Stimulated activated CD4-positive, alpha-beta T cell treated with anti-CD3 and anti-CD28 coated beads, TNF-alpha, amount 100 ng/mL, for 24 hours (primary cell): ENCODE results near the gene ASCL5.
A peak's percentile ranks its signal among the peaks of the same experiment; 100 is the strongest.

ENCODE experiments used
- DNase-seq, 3 experiments: peaks; one replicate each; pipeline ENCODE4 v3.0.0-alpha.2; 2020; ENCODE audit warnings: low read depth in 3 of 3

Gene ASCL5

DNA sequence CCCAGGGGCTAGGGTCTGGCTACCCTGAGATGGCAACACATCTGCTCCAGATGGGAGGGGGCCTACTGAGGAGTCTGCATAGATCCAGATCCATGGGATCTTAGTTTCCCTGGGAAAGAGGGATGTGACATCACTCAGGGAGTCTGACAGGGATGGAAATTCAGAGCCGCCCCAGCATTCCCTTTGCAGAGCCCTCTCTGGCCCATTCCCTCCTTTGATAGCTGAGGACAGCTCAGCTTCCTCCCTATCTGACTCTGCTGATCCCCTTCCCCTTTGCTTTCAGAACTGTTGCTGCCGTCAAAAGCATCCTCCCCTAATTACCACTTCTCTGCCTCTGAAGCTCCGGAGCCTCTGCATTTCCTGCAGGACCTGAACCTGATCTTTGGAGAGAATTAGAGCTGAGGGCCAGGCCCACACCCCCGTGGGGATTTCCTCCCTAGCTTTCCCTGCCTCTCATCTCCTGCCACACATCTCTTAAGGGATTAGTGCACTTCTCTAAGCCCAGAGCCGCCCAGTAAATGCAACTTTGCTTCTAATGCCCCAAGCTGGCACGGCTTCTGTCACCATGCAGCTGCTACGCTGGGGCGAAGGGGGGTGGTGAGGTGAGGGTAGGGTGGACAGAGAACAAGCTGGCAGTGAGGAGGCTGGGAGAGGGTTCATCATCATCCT is 9.5 kb upstream of the ASCL5 start:
- no peak for DNase-seq

DNA sequence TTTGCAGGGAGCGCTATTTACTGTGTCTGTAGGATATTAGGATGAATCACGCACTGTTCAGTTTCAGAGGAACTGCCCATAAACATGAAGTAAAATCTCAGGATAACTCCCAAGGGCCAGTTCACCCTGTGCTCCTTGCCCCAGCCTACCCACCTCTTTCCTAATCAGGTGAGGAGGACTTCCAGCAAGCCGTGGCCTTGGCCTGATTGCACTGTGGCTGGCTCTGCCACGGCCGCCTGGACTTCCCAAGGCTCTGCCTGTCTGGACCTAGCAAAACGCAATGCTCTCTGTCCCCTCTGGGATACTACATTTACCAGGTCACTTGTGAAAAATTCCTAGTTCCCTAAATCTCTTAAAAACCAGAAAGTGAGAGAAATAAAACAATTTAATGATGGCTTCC is 7.4 kb upstream of the ASCL5 start:
- no peak for DNase-seq

DNA sequence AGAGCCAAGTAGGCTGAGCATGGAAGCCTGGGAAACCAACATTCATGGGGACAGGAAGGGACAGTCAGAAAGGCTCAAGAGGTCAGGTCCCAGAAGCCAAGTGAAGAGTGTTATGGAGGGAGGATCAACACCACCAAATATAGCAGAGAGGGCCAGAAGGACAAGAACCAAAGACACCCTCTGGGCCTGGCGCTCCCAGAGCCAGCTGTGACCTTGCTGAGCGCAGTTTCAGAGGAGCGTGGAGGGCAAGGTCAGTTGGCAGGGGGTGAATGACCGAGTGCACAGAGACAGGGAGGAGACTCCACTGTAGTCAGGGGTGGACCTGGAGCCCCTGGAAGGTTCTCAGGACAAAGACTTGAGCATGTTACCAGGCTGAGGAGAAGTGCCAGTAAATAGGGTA is 4.4 kb upstream of the ASCL5 start:
- no peak for DNase-seq

DNA sequence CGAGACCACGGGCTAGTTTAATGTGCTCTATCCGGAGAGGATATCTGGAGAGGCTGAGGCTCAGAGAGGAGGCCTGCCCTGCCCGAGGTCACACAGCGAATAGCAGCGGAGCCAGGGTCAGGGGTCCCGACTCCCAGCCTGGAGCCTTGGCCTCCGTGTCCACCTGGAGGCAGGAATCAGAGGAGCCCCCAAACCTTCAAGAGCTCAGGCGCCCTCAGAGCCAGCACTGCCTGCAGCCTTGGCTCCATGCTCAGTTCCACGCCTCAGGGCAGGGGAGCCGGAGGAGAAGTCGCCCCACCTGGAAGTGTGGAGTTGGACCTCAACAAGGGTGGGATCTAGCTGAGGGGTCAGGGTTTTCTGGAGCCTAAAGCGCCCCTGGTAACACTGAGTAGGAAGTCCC is 2.0 kb upstream of the ASCL5 start:
- no peak for DNase-seq

DNA sequence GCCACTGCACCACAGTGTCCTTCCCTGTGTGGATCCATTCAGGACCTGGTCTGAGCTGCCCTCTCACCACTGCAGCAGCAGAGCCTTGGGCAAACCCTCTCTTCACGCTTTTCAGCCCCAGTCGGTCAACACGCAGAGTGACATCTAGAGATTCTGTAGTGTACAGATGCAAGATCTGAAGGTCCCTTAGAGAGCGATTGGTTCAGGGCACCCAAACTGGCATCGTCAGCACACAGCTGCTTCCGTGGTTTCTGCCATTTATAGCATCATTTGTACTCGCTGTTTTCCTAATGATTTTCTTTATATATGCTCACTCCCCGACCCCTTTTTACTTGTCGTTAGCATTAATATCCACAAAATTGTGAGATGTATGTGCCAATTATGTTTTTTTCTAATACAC is 1.5 kb upstream of the ASCL5 start:
- no peak for DNase-seq

DNA sequence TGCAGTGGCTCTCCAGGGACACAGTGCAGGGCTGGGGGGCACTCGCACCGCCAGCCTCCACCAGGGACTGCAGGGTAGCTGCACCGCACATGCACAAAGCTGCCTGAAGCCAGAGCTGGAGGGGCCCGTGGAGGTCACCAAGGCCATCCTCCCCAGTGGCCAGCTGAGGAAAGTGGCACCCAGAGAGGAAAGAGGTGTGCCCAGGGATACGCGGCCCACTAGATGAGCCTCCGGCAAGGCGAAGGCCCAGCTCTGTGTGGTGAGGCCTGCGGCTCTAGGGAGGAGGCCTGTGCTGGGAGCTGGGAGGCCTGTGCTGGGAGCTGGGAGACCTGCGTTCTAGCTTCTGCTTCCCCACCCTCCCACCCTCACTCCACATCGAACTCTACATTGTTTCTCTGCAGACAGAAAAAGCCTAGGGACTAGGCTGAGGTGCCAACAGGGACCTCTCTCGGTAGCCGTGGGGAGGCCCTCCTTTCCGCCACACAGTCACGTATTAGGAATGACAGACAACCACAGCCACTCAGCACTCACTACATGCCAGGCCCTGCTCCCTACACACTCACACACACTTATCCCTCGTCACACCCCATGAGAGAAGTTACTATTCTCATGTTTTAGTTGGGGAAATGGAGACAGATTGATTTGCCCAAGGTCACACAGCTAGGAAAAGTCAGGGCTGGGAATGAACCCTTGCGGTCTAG is 921 bp upstream of the ASCL5 start:
- DNase-seq = no peak

DNA sequence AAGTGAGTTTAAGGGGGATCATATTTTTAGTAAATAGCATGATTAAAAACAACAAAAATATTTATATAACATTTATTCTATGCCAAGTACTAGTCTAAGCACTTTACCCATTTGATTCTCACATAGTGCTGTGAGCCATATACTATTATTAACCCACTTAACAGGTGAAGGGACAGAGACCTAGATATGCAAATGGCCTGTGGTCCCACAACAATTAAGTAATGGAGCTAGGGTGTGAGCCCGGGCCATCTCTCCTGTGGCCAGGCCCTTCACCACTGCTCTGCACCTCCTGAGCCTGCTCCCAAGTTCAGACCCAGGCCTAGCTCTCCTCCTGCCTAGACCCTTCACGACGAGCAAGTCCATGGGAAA is 537 bp downstream of the ASCL5 start:
- DNase-seq = no peak

DNA sequence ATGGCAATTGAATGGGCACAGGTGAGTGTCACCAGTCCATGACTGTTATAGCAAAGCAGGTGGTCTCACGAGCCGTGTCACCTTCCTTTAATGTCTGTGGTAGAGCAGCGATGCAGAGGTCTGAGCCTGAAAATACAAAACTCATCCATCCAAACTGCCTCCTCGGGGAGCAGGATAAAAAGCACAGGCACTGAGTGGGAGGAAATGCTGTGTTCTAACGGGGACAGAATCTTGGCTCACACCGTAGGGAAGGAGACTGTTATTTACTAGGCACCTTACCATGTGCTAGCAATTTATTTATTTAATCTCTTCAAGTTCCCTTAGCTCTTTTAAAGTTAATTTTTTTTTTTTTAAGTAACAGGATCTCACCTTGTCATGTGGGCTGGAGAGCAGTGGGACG is 1.2 kb downstream of the ASCL5 start:
- DNase-seq = no peak

DNA sequence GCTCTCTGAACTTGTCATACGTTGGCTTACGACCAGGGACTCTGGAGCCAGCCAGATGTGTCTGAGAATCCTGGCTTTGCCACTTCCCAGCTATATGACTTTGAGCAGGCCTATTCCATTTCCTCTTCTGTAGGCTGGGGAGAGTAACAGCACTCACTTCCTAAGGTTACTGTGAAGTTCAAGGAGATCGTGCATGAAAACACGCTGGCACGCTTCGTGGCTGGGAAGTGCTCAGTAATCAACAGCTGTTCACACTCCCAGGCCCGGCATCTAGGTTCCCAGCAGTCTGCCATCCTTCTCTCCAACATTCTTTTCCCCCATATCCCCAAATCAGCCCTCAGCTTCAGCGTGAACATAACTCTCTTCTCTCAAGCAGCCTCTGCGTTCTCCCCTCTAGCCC is 2.0 kb downstream of the ASCL5 start:
- no peak for DNase-seq

DNA sequence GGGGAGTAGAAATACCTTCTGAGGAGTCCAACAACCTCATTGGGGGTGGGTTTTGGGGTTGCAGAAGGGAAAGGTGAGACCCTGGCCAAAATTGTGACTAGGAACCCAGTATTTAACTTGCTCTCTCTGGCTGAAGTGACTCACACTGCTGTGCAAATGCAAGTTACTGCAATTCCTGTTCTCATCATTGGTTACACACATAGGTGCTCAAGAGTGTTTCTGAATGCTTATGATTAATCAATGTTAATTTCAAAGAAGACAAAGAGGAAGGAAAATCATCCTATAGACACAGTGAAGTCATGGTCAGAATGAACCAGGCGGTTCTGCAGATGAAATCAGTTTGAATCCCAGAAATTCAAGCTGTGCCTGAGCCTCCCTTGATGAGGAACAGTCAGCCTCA is 3.1 kb downstream of the ASCL5 start:
- no peak for DNase-seq

DNA sequence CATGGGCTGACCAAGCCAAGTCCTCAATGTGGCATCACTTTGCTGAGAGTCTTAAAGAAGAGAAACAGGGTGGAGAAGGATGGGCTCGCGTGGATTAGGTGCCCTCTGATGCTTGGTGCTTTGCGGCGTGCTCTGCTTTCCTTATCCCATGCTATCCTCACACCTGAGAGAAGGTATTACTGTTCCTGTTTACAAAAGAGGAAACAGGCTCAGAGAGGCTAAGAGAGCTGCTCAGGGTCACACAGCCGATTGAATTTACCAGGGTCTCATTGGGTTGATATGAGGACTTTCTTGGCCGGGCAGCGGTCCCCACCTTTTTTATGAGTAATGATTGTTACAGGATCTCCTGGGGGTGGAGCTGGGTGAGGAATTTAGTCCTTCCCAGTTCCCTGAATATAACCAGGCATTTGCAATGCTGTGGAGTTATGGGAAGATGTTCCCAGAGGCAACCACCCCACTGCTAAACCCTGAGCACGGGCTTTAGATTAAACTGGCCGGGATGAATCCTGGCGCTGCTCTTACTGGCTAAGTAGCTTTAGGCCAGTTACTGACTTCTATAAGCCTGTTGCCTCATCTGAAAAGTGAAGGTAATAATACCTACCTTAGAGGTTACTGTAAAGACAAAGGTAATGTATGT is 4.5 kb downstream of the ASCL5 start:
- DNase-seq = no peak

DNA sequence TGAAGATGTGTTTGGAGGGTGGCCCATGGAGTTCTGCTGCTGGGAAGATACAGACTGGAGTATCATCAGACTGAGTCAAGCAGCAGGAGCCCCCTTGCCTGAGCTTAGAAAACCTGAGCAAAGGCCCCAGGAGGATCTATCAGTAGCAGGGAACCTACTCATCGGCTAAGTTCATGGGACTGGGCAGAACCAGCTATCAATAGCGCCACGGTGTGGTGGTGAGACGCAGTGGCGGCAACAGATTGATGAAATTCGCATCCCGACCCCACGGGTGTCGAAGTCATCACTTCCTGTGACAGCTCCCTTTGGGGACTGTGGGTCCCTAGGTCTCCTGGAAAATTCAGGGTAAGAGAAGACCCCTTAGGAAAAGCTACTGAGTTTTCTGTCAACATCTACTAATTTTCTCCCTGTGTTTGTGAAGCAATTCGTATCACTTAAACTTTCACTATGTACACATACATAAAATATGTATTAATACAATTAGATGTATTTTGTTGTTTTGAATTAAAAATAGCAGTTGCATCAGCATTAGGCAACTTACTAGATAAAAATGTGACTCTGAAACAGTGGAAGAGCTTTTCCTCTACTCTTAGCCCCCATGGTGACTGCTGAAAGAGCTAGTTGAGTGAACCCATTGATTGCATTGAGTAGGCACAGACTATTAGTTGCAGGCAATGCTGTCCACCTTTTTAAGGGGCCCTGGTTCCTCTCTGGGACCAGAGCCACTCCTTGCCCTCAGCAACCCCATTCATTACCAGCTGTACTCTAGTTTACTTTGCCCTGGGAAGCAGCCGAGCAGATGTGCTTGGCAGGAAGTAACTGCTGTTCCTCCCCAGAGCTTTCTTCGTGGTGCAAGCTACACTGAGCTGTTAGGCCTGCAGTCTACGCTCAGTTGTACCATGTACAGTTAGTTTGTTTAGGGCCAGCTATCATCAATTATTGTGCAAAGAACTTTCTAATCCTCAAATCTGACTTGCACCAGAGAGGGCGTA is 7.5 kb downstream of the ASCL5 start:
- DNase-seq = peak; percentile 7 to 47 (median 34)

DNA sequence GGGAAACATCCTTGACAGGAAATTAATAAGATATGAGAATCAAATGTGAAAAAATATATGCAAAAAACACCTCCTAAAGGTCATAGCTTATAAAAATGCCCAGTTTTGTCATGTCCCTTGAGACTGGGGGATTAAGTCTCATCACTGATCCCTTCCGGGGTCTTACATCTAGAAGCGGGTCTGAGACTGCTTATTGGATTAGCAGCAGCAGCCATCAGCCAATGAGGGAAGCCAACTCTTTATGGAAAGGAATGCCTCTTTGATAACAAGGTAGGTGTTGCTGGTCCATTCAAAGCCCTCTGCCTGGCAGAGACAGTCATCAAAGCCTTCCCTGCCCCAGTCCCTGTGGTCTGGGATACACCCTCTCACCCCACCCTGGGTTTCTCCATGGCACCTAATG is 10.9 kb downstream of the ASCL5 start:
- DNase-seq = no peak

DNA sequence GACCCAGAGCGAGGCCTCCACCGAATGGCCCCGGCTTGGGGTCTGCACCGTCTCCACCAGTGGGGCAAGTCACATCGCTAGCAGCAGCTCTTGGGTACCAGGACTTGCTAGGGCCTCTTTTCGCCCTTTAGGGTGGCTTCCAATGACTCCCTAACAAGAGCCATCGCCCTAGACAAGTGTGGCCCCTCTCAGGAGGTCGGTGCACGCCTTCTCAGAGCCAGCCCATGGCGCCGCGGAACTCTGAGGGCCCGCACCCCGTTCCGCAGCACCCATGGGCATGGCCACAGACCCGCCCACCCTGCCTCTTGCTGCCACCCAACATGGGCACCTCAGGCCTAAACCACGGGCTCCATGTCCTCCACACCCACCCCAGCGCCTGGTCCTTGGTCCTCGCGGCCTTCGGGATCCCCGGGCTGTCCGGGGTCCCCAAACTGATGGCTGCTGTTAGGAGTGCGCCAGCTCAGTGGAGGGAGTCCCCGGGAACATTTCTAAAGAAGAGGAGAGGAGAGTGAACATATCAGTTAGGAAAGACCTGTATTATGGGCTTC is 11.5 kb downstream of the ASCL5 start:
- DNase-seq = no peak

DNA sequence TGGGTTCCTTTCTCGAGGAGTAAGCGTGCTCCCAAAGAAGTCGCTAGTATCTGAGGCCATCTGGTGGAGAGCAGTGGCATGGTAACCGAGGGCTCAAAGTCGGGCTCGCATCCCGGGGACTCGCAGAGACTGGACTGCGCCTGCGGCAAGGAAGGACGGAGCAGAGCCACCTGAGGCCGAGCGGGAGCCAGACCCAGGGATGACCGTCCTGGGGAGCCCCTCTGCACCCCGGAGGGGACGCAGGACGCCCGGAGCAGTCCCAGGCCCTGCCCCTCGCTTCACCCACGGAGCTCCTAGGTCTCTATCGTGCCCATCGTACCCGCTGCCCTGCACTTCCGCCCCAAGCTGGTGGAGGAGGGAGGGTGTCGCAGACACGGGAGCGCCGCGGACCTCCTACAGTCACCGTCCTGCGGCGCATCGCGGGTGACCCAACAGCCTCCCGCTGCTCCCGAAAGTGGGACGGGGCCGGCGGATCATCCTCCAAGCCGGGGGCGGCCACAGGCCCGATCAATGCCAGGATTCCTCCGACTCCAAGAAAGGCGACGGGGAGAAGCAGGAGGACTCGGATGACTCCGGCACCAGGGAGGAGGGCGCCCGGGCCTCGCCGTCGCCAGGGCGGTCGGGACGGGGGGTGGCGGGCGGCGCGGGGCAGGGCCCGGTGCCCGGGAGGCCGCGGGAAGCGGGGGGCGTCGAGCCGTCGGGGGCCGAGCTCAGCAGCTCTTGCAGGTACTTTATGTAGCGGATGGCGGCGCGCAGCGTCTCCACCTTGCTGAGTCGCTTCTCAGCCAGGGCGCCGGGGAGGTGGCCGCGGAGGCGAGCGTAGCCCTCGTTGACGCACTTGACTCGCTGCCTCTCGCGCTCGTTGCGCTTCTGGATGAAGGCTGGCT is 12.5 kb downstream of the ASCL5 start:
- DNase-seq = peak; percentile 57 to 78 (median 64)

DNA sequence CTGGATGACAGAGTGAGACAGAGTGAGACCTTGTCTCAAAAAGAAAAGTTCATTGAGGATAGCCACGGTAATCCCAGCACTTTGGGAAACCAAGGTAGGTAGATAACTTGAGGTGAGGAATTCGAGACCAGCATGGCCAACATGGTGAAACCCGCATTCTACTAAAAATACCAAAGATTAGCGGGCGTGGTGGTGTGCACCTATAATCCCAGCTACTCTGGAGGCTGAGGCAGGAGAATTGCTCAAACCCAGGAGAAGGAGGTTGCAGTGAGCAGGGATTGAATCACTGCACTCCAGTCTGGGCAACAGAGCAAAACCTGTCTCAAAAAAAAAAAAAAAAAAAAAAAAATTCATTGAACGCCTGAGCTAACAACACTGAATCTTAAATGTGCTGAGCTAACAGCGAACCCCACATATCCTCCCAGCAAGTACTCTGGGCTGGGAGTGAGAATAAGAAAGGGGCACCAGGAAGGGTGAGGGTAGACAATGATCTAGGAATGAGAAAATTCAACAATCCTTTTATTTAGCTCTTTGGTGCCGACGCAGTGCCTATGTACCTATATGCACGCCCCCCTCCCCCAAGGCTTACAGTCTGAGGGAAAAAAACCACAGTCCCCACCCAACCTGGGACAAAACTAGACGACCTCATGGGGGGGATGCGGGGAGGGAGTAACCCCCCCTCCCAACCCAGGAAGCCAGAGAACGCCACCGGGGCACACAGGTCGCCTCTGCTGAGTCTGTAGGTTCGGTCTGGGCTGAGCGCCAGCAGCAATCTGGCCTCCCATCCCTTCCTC is 13.3 kb downstream of the ASCL5 start:
- DNase-seq = no peak

DNA sequence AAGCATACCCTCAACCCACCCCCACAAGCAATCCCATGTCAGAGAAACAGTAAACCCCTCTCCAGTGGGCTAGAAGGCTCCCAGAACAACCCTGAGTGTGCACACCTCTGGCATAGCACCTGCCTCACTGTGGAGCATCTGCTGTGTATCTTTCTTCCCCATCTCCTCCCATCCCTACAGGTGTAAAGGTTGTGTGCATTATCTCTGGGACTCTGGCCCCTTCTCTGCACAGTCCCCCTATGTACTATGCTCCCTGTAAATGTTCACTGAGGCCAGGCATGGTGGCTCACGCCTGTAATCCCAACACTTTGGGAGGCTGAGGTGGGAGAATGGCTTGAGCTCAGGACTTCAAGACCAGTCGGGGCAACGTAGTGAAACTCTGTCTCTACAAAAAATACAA is 14.1 kb downstream of the ASCL5 start:
- no peak for DNase-seq

DNA sequence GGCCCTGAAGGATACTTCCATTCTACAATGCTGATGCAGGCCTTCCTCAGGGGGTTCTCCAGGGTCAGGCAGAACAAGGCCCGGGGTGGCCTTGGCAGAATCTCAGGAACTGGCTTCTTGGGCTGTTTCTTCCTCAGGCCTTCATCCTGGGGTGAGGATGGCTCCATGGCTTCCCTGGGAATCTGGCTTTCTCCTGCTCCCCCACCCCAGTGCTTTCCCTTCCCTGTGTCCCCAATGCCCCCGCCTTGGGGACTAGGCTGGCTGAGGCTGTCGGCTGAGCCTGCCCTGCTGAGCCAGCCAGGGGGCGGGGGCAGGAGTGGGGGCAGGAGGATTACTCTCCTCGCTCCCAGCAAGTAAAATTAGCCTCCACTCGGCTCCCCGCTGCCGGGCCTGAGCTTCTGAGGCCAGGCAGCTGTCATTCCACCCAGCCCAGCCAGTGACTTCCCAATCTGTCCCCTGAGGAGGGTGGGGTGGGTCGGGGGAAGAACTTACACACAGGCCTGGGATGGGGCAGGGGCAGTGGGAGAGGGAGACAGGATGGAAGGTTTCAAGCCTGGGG is 14.7 kb downstream of the ASCL5 start, which contains the start of gene CACNA1S:
Gene CACNA1S, minus strand, starts transcription at position 254 of the 559 bp plus-strand sequence. Its CDS starts 87 bp downstream, at position 167.
- no peak for DNase-seq

DNA sequence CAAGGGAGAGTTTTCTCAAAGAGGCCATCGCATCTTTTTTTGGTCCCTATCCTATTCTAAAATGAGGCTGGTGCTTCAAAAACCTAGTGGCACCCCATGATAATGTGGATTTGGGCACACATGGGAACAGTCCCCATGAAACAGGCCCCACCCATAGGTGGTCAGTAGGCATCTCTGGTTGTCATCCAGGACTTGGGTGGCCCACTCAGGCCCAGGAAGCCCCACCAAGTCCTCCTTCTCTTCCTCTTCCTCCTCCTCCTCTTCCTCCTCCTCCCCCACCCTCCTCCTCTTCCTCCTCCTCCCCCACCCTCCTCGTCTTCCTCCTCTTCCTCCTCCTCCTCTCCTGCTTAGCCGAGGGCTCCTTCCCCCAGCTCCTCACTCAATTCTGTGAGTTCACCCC is 15.3 kb downstream of the ASCL5 start:
- no peak for DNase-seq

DNA sequence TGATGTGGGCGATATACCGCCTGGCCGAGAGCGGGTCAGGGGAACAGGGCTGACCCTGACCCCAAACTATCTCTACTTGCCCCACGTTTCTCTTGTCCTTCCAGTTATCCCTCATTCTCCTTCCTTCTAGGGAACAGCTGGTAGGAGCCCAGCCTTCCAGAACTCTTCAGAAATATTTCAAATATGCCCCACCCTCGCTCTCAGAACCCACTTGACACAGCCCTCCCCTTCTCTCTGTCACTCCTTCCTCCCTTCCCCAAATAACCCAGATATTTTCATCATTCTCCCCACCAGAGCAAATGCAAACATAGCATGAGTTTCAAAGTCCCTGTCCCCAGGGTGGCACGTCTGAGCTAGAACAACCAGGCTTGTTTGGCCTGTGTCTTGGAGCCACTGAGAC is 15.8 kb downstream of the ASCL5 start:
- DNase-seq = no peak
